Activated effector memory CD4-positive, alpha-beta T cell treated with Interleukin-2 at 50 U/mL for 16 hours (primary cell): Measurements from ENCODE around the gene FMN1.
"Not testable (repeated sequence)": the region's sequence is repeated elsewhere in the genome, so short reads cannot be mapped to it uniquely, and the experiment has no call there.

Source experiments
- DNase-seq: peaks from one replicate; pipeline ENCODE4 v3.0.0-alpha.2; 2020

The FMN1 gene

GRCh38 chr15:32956711-32957110 is 237.8 kb downstream of the FMN1 start:
- no peak for DNase-seq

- DNase-seq: no peak
Observed at GRCh38 chr15:32956006-32956405, 238.5 kb downstream of the FMN1 start.

GRCh38 chr15:32953533-32953910 is 241.0 kb downstream of the FMN1 start:
- no peak for DNase-seq

GRCh38 chr15:32952901-32953532 is 241.5 kb downstream of the FMN1 start:
- DNase-seq: no peak

- DNase-seq: no peak
Observed at GRCh38 chr15:32951736-32952464, 242.6 kb downstream of the FMN1 start.

GRCh38 chr15:32950051-32950450 is 244.5 kb downstream of the FMN1 start:
- DNase-seq: not testable (repeated sequence)

- no peak for DNase-seq
Observed at GRCh38 chr15:32946210-32946609, 248.3 kb downstream of the FMN1 start.

- DNase-seq: no peak
Observed at GRCh38 chr15:32944431-32944830, 250.1 kb downstream of the FMN1 start.

- DNase-seq: no peak
Observed at GRCh38 chr15:32943711-32944110, 250.8 kb downstream of the FMN1 start.

- DNase-seq: no peak
Observed at GRCh38 chr15:32942401-32942841, 252.1 kb downstream of the FMN1 start.

GRCh38 chr15:32941823-32942222 is 252.7 kb downstream of the FMN1 start:
- no peak for DNase-seq

GRCh38 chr15:32936976-32937375 is 257.5 kb downstream of the FMN1 start:
- DNase-seq: no peak

GRCh38 chr15:32936283-32936918 is 258.1 kb downstream of the FMN1 start:
- DNase-seq: no peak

GRCh38 chr15:32935139-32935538 is 259.4 kb downstream of the FMN1 start:
- DNase-seq: no peak

GRCh38 chr15:32933236-32933635 is 261.3 kb downstream of the FMN1 start:
- no peak for DNase-seq

GRCh38 chr15:32928876-32929275 is 265.6 kb downstream of the FMN1 start:
- DNase-seq: no peak

- no peak for DNase-seq
Observed at GRCh38 chr15:32927124-32927523, 267.4 kb downstream of the FMN1 start.

GRCh38 chr15:32923176-32923575 is 271.3 kb downstream of the FMN1 start:
- DNase-seq: no peak

GRCh38 chr15:32922541-32922940 is 272.0 kb downstream of the FMN1 start:
- no peak for DNase-seq

GRCh38 chr15:32919749-32920414 is 274.6 kb downstream of the FMN1 start:
- DNase-seq: no peak

- DNase-seq: no peak
Observed at GRCh38 chr15:32918547-32918946, 276.0 kb downstream of the FMN1 start.

- DNase-seq: no peak
Observed at GRCh38 chr15:32910839-32911238, 283.7 kb downstream of the FMN1 start.

- DNase-seq: no peak
Observed at GRCh38 chr15:32909431-32909830, 285.1 kb downstream of the FMN1 start.

- DNase-seq: no peak
Observed at GRCh38 chr15:32908872-32909271, 285.6 kb downstream of the FMN1 start.
